Measurements from ENCODE around the gene RNF149.
"Not testable (repeated sequence)": the region's sequence is repeated elsewhere in the genome, so short reads cannot be mapped to it uniquely, and the experiment has no call there.

RNF149 gene

DNA sequence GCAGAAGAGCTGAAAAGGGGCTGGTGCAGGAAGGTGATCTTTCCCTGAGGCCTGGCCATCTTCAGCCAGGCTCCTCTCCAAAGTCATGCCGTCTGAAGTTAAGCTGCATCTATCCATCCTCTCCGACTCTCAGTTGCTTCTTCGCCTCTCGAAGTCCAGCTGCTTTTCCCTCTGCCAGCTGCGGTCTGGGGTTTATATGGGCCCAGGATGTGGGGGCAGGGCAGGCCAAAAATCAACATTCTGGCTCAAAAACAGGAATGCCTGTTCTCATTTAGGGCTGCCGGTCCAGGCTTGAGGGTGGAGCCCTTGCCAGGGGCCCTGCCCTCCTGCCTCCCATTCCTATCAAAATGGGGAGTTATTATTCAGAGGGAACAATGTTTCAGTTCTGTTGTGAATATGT lies 47.6 kb upstream of the RNF149 start:
- H3K27ac ChIP-seq (ENCODE audit: low read depth, low read length) = no peak overlapping the region
- H3K36me3 ChIP-seq (ENCODE audit: low read length) = no peaks in the 10 kb centered on the region
- H3K4me2 ChIP-seq (ENCODE audit: low read depth, low read length, poor library complexity, severe bottlenecking) = no peak overlapping the region
- no peak overlapping the region for H2AFZ ChIP-seq (ENCODE audit: low read depth, low read length, severe bottlenecking)
- no peak for TF ChIP-seq EZH2phosphoT487 (conservative IDR thresholded peaks at IDR 0.05; ENCODE audit: low read length)
- TF ChIP-seq, protein P1, sequence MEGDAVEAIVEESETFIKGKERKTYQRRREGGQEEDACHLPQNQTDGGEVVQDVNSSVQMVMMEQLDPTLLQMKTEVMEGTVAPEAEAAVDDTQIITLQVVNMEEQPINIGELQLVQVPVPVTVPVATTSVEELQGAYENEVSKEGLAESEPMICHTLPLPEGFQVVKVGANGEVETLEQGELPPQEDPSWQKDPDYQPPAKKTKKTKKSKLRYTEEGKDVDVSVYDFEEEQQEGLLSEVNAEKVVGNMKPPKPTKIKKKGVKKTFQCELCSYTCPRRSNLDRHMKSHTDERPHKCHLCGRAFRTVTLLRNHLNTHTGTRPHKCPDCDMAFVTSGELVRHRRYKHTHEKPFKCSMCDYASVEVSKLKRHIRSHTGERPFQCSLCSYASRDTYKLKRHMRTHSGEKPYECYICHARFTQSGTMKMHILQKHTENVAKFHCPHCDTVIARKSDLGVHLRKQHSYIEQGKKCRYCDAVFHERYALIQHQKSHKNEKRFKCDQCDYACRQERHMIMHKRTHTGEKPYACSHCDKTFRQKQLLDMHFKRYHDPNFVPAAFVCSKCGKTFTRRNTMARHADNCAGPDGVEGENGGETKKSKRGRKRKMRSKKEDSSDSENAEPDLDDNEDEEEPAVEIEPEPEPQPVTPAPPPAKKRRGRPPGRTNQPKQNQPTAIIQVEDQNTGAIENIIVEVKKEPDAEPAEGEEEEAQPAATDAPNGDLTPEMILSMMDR (IDR thresholded peaks at IDR 0.05; ENCODE audit: insufficient read depth, low read length, poor library complexity, severe bottlenecking) = no peak
- no peak overlapping the region for H3K4me3 ChIP-seq (ENCODE audit: insufficient read depth, low read length, poor library complexity, severe bottlenecking)
- H3K27me3 ChIP-seq (ENCODE audit: low read length) = no peaks in the 10 kb centered on the region
- no peaks in the 10 kb centered on the region for H4K20me1 ChIP-seq (ENCODE audit: low read depth, low read length)
- H3K79me2 ChIP-seq (ENCODE audit: insufficient read depth, low read length) = no peaks in the 10 kb centered on the region
- no peaks in the 10 kb centered on the region for H3K9me3 ChIP-seq (ENCODE audit: insufficient read depth, low read length)
- H3K9ac ChIP-seq (ENCODE audit: low read length) = no peak overlapping the region
- H3K9me2 ChIP-seq (replicated peaks; ENCODE audit: insufficient read depth, low read length) = no peaks in the 10 kb centered on the region
- no peaks in the 10 kb centered on the region for H3F3A ChIP-seq (ENCODE audit: insufficient read depth)

- TF ChIP-seq, protein P1 (IDR thresholded peaks at IDR 0.05; ENCODE audit: insufficient read depth, low read length, poor library complexity, severe bottlenecking) = no peak
- TF ChIP-seq EZH2phosphoT487 (conservative IDR thresholded peaks at IDR 0.05; ENCODE audit: low read length) = no peak
- Histone ChIP-seq H3K4me3 (ENCODE audit: insufficient read depth, low read length, poor library complexity, severe bottlenecking) (no peak overlapping the region), H3K36me3 (ENCODE audit: low read length) (no peaks in the 10 kb centered on the region), H2AFZ (ENCODE audit: low read depth, low read length, severe bottlenecking) (no peak overlapping the region), H3K9ac (ENCODE audit: low read length) (no peak overlapping the region), H3K27me3 (ENCODE audit: low read length) (no peaks in the 10 kb centered on the region), H3K9me3 (ENCODE audit: insufficient read depth, low read length) (no peaks in the 10 kb centered on the region), H3F3A (ENCODE audit: insufficient read depth) (no peaks in the 10 kb centered on the region), H3K9me2 (replicated peaks; ENCODE audit: insufficient read depth, low read length) (no peaks in the 10 kb centered on the region), H4K20me1 (ENCODE audit: low read depth, low read length) (no peaks in the 10 kb centered on the region), H3K27ac (ENCODE audit: low read depth, low read length) (no peak overlapping the region), H3K4me2 (ENCODE audit: low read depth, low read length, poor library complexity, severe bottlenecking) (no peak overlapping the region), H3K79me2 (ENCODE audit: insufficient read depth, low read length) (no peaks in the 10 kb centered on the region)
Observed at GRCh38 chr2:101355401-101356054, 47.0 kb upstream of the RNF149 start.

DNA sequence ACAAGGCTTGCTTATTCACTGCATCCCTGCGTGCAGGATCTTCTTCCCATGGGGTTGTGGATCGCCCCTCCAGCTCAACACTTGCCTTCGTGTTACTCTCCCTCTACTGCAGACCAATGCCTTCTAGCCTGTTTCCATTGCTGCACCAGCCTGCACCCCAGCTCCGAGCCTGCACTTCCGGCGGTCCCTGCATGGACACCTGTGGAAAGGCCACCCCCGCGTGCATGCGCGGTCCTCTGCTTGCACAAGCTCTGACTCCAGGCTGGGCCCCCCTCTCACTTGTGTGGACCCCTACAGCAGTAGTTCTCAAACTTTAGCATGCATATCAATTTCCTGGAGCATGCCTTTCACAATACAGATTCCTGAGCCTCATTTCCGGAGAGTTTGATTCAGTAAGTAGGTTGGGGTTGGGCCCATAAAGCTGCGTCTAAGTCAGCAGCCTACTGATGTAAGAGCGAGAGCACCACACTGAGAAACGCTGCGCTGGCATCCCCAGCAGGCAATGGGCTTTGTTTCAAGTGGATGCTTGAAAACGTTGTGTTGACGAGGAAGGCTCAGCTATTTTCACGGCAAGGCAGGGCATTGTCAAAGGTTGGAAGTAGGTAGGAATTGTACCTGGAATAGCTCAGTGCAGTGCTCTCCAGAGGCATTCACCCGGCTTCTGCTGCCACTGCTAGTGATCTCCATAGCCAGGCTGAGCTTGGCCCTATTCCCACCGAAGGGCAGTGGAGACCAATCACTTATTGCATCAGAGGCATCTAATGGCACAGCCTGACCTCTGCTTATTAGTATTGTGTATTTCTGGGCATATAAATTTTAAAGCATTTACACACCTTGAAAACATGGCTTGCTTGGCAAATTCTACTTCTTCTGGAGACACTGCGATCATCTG lies 46.2 kb upstream of the RNF149 start:
- H3K9ac ChIP-seq (ENCODE audit: low read length) = no peak overlapping the region
- no peak overlapping the region for H3K4me3 ChIP-seq (ENCODE audit: insufficient read depth, low read length, poor library complexity, severe bottlenecking)
- H3K27ac ChIP-seq (ENCODE audit: low read depth, low read length) = no peak overlapping the region
- no peaks in the 10 kb centered on the region for H4K20me1 ChIP-seq (ENCODE audit: low read depth, low read length)
- no peaks in the 10 kb centered on the region for H3K79me2 ChIP-seq (ENCODE audit: insufficient read depth, low read length)
- H3F3A ChIP-seq (ENCODE audit: insufficient read depth) = no peaks in the 10 kb centered on the region
- no peaks in the 10 kb centered on the region for H3K27me3 ChIP-seq (ENCODE audit: low read length)
- no peaks in the 10 kb centered on the region for H3K9me2 ChIP-seq (replicated peaks; ENCODE audit: insufficient read depth, low read length)
- no peak overlapping the region for H3K4me2 ChIP-seq (ENCODE audit: low read depth, low read length, poor library complexity, severe bottlenecking)
- H2AFZ ChIP-seq (ENCODE audit: low read depth, low read length, severe bottlenecking) = no peak overlapping the region
- no peaks in the 10 kb centered on the region for H3K36me3 ChIP-seq (ENCODE audit: low read length)
- TF ChIP-seq, protein P1 (IDR thresholded peaks at IDR 0.05; ENCODE audit: insufficient read depth, low read length, poor library complexity, severe bottlenecking) = no peak
- no peak for TF ChIP-seq EZH2phosphoT487 (conservative IDR thresholded peaks at IDR 0.05; ENCODE audit: low read length)
- no peaks in the 10 kb centered on the region for H3K9me3 ChIP-seq (ENCODE audit: insufficient read depth, low read length)

DNA sequence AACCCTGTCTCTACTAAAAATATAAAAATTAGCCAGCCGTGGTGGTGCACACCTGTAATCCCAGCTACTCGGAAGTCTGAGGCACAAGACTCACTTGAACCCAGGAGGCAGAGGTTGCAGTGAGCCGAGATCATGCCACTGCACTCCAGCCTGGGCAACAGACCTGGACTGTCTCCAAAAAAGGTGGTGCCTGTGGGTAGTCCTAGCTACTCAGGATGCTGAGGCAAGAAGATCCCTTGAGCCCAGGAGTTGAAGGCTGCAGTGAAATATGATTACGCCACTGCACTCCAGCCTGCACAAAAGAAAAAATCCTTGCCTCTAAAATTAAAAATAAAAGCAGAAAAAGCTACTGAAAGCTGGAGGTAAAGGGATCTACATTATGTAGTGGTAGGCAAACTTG lies 44.1 kb upstream of the RNF149 start:
- not testable (repeated sequence) for H3K27ac ChIP-seq (ENCODE audit: low read depth, low read length); H3K9me2 ChIP-seq (replicated peaks; ENCODE audit: insufficient read depth, low read length); H3K27me3 ChIP-seq (ENCODE audit: low read length); H4K20me1 ChIP-seq (ENCODE audit: low read depth, low read length); H3F3A ChIP-seq (ENCODE audit: insufficient read depth); H3K4me3 ChIP-seq (ENCODE audit: insufficient read depth, low read length, poor library complexity, severe bottlenecking); H2AFZ ChIP-seq (ENCODE audit: low read depth, low read length, severe bottlenecking); H3K4me2 ChIP-seq (ENCODE audit: low read depth, low read length, poor library complexity, severe bottlenecking); H3K79me2 ChIP-seq (ENCODE audit: insufficient read depth, low read length); H3K9ac ChIP-seq (ENCODE audit: low read length); H3K9me3 ChIP-seq (ENCODE audit: insufficient read depth, low read length); H3K36me3 ChIP-seq (ENCODE audit: low read length)
